Measurements from ENCODE around the gene MYRIP.
A peak's percentile ranks its signal among the peaks of the same experiment; 100 is the strongest.

The MYRIP gene

DNA sequence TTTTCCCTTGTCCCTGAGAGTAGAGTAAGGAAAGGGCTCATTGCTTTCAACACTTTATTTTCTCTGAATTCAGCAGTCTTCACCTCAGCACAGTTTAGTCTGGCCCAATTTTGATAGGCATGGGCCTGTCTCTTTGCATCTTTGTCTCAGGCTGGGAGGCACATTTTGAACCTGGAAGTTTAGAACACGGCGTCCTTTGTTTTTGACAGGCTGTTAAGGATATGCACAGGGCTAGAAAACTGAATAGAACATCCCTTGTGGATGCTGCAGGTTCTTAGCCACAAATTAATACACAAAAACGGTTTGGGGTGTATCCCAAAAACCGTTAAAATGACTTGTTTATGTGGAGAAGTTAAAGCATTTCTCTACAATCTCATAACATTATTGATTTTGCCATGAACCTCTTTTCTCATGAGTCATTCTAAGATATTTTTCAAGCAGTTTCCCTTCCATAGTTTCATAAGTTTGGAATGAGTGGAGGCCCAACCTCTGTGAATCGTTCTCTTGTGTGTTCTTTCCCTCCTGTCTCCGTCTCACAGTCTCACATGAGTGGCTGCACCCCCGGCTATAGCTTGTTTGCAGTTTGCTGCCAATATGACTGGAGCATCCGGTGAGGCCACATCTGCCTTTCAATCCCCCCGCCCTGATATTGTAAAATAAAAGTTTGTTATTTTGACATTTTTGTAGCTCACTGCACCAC, 307.2 kb downstream of the MYRIP start:
- Mint-ChIP-seq H3K27ac (no peak overlapping the region), H3K4me3 (no peak overlapping the region), H3K27me3 (ENCODE audit: low read depth) (peaks cover 3% of the 10 kb centered on the region), H3K4me1 (peaks cover 18% of the 10 kb centered on the region), H3K9me3 (no peaks in the 10 kb centered on the region), H3K36me3 (ENCODE audit: low read depth) (no peaks in the 10 kb centered on the region)
- TF ChIP-seq, protein P1, sequence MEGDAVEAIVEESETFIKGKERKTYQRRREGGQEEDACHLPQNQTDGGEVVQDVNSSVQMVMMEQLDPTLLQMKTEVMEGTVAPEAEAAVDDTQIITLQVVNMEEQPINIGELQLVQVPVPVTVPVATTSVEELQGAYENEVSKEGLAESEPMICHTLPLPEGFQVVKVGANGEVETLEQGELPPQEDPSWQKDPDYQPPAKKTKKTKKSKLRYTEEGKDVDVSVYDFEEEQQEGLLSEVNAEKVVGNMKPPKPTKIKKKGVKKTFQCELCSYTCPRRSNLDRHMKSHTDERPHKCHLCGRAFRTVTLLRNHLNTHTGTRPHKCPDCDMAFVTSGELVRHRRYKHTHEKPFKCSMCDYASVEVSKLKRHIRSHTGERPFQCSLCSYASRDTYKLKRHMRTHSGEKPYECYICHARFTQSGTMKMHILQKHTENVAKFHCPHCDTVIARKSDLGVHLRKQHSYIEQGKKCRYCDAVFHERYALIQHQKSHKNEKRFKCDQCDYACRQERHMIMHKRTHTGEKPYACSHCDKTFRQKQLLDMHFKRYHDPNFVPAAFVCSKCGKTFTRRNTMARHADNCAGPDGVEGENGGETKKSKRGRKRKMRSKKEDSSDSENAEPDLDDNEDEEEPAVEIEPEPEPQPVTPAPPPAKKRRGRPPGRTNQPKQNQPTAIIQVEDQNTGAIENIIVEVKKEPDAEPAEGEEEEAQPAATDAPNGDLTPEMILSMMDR (IDR thresholded peaks at IDR 0.05; ENCODE audit: unreplicated experiment in 3 of 3) = no peak

DNA sequence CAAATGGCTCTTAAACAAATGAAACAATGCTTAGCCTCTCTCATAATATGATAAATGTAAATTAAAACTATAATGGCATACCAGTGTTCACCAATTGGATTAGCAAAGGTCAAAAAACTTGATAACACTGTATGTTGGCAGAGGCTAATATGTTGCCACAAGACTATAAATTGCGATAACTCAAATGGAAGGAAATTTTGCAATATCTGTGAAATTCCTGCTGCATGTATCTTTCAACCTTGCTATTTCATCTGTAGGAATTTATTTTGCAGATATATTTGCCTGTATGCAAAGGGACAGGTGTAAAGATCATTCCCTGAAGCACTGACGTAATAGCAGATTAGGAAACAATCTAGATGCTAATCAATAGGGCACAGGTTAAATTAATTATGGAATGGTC, 308.7 kb downstream of the MYRIP start:
- no peaks in the 10 kb centered on the region for H3K27me3 Mint-ChIP-seq (ENCODE audit: low read depth)
- H3K27ac Mint-ChIP-seq = no peak overlapping the region
- H3K36me3 Mint-ChIP-seq (ENCODE audit: low read depth) = no peaks in the 10 kb centered on the region
- TF ChIP-seq, protein P1 (IDR thresholded peaks at IDR 0.05; ENCODE audit: unreplicated experiment in 3 of 3) = no peak
- no peaks in the 10 kb centered on the region for H3K9me3 Mint-ChIP-seq
- no peak overlapping the region for H3K4me3 Mint-ChIP-seq
- H3K4me1 Mint-ChIP-seq = peaks cover 18% of the 10 kb centered on the region

DNA sequence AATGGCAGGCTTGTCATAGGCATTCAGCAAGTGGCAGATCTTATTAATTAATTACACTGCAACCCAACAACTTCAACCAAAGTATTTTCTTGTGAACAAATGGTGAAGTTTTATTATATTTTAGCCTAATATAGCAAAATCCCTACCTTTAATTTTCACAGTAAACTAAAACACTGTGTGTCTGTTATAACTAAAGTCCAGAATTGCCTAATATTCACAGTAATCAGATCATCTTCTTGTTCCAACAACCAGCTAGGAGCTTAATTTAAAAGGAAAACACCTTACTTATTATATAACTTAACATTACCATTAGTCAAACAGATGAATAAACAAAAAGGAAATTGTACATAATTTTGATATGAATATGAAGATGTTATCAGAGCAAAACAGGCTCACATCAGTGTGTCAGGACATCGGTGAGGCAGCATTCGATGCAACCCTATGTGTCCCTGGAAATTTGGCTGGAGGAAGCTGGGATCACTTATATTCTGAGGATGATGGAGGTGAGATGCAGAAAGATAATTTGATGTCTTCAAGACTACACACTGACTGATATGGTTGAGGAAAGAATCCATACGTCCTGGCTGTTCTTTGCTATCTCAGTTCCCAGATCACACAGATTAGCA, 310.8 kb downstream of the MYRIP start:
- Mint-ChIP-seq H3K4me1 (peaks cover 14% of the 10 kb centered on the region), H3K27ac (peak overlapping the region; percentile 28 to 60 (median 28)), H3K27me3 (ENCODE audit: low read depth) (no peaks in the 10 kb centered on the region), H3K4me3 (no peak overlapping the region), H3K36me3 (ENCODE audit: low read depth) (no peaks in the 10 kb centered on the region), H3K9me3 (no peaks in the 10 kb centered on the region)
- TF ChIP-seq, protein P1 (IDR thresholded peaks at IDR 0.05; ENCODE audit: unreplicated experiment in 3 of 3) = no peak

DNA sequence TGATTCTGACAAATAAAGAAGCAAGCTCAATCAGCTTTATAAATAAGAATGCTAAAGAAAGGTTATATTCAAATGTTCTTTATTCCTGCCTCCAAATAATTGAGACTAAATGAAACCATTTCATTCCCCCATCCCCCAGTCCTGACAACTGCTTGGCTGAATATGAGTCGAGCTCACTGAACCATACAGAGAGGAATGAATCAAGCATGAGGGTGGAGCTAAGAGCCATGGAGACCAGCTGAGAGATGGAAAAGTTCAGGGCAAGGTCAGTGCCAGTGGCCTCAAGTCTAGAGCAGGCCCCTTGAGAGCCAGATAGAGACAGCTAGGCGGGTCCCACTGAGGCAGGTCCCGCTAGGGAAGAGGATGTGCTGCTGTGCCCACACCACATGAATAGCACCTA, 311.4 kb downstream of the MYRIP start:
- Mint-ChIP-seq H3K4me1 (peaks cover 14% of the 10 kb centered on the region), H3K9me3 (no peaks in the 10 kb centered on the region), H3K27me3 (ENCODE audit: low read depth) (no peaks in the 10 kb centered on the region), H3K36me3 (ENCODE audit: low read depth) (no peaks in the 10 kb centered on the region), H3K27ac (peak overlapping the region; percentile 28 to 60 (median 28)), H3K4me3 (no peak overlapping the region)
- TF ChIP-seq, protein P1 (IDR thresholded peaks at IDR 0.05; ENCODE audit: unreplicated experiment in 3 of 3) = no peak

DNA sequence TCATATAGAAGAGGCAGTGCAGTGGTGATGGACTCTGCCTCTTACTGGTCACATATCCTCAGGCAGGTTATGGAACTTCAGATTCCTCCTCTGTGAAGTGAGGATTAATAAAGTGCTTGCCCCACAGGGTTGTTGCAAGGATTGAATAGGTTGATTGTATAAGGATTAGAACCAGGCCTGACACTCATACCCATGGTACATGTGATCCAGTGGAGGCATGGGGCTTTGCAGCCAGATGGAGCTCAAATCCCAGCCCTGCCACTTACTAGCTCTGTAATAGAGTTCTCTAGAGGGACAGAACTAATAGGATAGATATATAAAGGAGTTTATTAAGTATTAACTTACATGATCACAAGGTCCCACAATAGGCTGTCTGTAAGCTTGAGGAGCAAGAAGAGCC, 315.5 kb downstream of the MYRIP start:
- H3K4me1 Mint-ChIP-seq = peaks cover 14% of the 10 kb centered on the region
- TF ChIP-seq, protein P1 (IDR thresholded peaks at IDR 0.05; ENCODE audit: unreplicated experiment in 3 of 3) = no peak
- no peaks in the 10 kb centered on the region for H3K36me3 Mint-ChIP-seq (ENCODE audit: low read depth)
- H3K4me3 Mint-ChIP-seq = no peak overlapping the region
- no peak overlapping the region for H3K27ac Mint-ChIP-seq
- no peaks in the 10 kb centered on the region for H3K27me3 Mint-ChIP-seq (ENCODE audit: low read depth)
- H3K9me3 Mint-ChIP-seq = no peaks in the 10 kb centered on the region

DNA sequence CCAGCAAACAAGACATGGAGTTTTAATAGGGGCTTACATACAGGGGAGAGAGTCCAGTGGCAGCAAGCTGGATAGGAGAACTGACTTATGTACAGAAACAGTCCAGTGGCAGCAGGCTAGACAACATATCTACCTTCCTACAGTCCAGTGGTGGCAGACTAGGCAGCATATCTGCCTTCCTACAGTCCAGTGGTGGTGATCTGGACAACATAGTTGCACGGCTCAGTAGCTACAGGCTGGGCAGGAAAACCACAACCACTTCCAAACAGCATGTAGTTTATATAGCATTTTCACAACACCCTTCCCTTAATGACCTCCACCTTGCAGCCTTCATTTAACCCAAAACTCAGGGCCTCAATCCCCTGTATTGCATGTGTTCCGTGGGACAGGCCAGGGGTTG, 318.8 kb downstream of the MYRIP start:
- TF ChIP-seq, protein P1 (IDR thresholded peaks at IDR 0.05; ENCODE audit: unreplicated experiment in 3 of 3) = no peak
- Mint-ChIP-seq H3K4me3 (no peak overlapping the region), H3K27ac (no peak overlapping the region), H3K9me3 (peaks cover 9% of the 10 kb centered on the region), H3K4me1 (no peaks in the 10 kb centered on the region), H3K27me3 (ENCODE audit: low read depth) (no peaks in the 10 kb centered on the region), H3K36me3 (ENCODE audit: low read depth) (peaks cover under 1% of the 10 kb centered on the region)
